NCI-H2107 treated with DMSO at 0.1 percent for 48 hours (cell line): ENCODE data around the gene SAE1.
A peak's percentile ranks its signal among the peaks of the same experiment; 100 is the strongest.
"Not testable (repeated sequence)": the region's sequence is repeated elsewhere in the genome, so short reads cannot be mapped to it uniquely, and the experiment has no call there.

ENCODE experiments used
- DNase-seq: peaks from one replicate; lab custom pipeline; 2025; ENCODE audit not compliant: unreplicated experiment; lab: John Stamatoyannopoulos, UW

SAE1 gene

GRCh38 chr19:47130589-47131227, at the start of gene SAE1:
Gene SAE1, plus strand, starts transcription at chr19:47130835. Its CDS starts 96 bp downstream, at chr19:47130931.
- DNase-seq: peak; percentile 94

- no peak for DNase-seq
Observed at GRCh38 chr19:47081095-47081494, 49.5 kb upstream of the SAE1 start.

GRCh38 chr19:47082493-47082892, 48.1 kb upstream of the SAE1 start:
- DNase-seq: no peak

- no peak for DNase-seq
Observed at GRCh38 chr19:47084879-47085439, 45.7 kb upstream of the SAE1 start.

GRCh38 chr19:47086280-47086679, 44.4 kb upstream of the SAE1 start:
- DNase-seq: no peak

GRCh38 chr19:47089767-47090350, 40.8 kb upstream of the SAE1 start:
- no peak for DNase-seq

- DNase-seq: no peak
Observed at GRCh38 chr19:47093254-47093653, 37.4 kb upstream of the SAE1 start.

GRCh38 chr19:47093841-47094240, 36.8 kb upstream of the SAE1 start:
- no peak for DNase-seq

- no peak for DNase-seq
Observed at GRCh38 chr19:47094557-47095475, 35.8 kb upstream of the SAE1 start.

GRCh38 chr19:47095476-47096099, 35.0 kb upstream of the SAE1 start:
- DNase-seq: peak; percentile 3

GRCh38 chr19:47096100-47096704, 34.4 kb upstream of the SAE1 start:
- peak; percentile 31 for DNase-seq

GRCh38 chr19:47096721-47097120, 33.9 kb upstream of the SAE1 start:
- DNase-seq: no peak

- no peak for DNase-seq
Observed at GRCh38 chr19:47097396-47098201, 33.0 kb upstream of the SAE1 start.

- DNase-seq: peak; percentile 81
Observed at GRCh38 chr19:47098608-47099007, 32.0 kb upstream of the SAE1 start.

- DNase-seq: no peak
Observed at GRCh38 chr19:47099576-47100050, 31.0 kb upstream of the SAE1 start.

- no peak for DNase-seq
Observed at GRCh38 chr19:47100290-47100689, 30.3 kb upstream of the SAE1 start.

GRCh38 chr19:47101116-47101515, 29.5 kb upstream of the SAE1 start:
- not testable (repeated sequence) for DNase-seq

- DNase-seq: no peak
Observed at GRCh38 chr19:47102346-47103060, 28.1 kb upstream of the SAE1 start.

- no peak for DNase-seq
Observed at GRCh38 chr19:47104680-47105079, 26.0 kb upstream of the SAE1 start.
